Measurements from ENCODE around the gene DOCK3. TPM values are rescaled to one million over a fixed set of nuclear protein-coding genes. Genes with fewer than 3 reads are reported as not detected.
"Not testable (repeated sequence)": the region's sequence is repeated elsewhere in the genome, so short reads cannot be mapped to it uniquely, and the experiment has no call there.

The DOCK3 gene
- total RNA-seq, 1 donor from 2014 or later = 0.51 TPM

GRCh38 chr3:51110586-51110985 lies 435.9 kb downstream of the DOCK3 start:
- DNase-seq = no peak

DNA sequence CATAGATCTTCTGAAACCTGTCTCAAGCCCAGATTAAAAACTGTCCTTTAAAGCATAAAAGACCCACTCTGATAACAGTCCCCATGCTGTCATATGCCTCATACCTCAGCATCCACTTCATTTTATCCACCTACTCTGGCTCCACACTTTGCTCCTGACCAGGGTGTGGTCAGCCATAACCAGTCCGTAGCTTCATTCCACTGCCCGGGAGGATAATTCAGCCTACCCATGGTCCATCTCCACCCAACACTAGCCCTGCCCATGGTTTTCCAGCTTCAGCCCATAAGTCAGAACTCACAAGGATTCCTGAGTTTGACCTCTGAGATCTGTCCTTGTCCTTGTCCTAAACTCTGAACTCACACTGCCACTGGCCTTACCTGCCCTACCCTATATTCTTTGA lies 448.2 kb downstream of the DOCK3 start:
- DNase-seq = no peak

- no peak for DNase-seq
These were observed 448.8 kb downstream of the DOCK3 start for GRCh38 chr3:51123531-51123930.

DNA sequence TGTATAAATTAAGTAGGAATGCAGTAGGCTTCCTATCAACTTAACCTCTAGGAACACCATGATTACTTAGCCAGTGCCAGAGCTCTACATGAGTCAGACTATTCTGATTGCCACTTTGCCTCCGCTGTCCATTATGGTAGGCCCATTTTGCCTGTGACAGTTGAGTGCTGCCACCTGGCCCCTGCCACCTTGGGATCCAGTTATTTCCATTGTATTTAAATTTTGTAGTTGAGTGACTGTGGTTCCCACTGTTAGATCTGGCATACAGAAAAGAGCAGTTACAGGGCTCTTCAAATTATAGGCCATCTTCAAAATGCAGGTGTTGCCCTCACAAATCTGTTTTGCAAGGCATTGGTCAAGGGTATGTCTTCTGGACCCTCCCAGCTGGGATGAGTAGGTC lies 456.9 kb downstream of the DOCK3 start:
- DNase-seq = not testable (repeated sequence)

GRCh38 chr3:51137715-51138114 lies 463.0 kb downstream of the DOCK3 start:
- no peak for DNase-seq

DNA sequence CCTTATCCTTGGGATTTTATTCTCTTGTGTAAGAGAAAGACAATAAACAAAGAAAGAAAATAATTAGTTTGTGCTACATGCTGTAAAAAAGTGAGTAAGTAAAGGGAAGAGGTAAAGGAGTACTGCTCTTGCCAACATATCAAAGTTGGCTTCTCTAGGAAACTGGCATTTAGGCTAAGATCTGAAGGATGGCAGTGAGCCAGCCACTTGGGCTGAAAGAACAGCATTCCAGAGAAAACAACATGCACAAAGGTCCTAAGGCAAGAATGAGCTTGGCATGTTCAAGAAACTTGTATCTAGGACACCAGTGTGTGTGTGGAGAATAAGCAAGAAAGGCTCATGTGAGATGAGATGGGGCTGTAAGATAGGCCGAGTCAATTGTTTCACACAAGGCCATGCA lies 464.9 kb downstream of the DOCK3 start:
- DNase-seq = no peak

- no peak for DNase-seq
These were observed 466.8 kb downstream of the DOCK3 start for GRCh38 chr3:51141573-51141972.

- no peak for DNase-seq
These were observed 471.3 kb downstream of the DOCK3 start for GRCh38 chr3:51145811-51146585.

DNA sequence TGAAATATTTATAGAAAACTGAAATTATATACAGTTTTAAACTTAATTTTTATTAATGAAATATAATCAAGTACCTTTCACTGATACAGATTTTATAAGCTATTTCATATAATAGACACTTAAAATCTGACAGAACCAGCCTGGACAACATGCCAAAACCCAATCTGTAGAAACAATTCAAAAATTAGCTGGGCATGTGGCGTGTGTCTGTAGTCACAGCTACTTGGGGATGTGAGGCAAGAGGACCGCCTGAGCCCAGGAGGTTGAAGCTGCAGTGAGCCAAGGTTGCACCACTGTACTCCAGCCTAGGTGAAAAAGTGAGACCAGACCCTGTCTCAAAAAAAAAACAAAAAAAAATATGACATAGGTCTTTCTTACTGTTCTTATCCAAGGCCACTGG lies 472.1 kb downstream of the DOCK3 start:
- no peak for DNase-seq

DNA sequence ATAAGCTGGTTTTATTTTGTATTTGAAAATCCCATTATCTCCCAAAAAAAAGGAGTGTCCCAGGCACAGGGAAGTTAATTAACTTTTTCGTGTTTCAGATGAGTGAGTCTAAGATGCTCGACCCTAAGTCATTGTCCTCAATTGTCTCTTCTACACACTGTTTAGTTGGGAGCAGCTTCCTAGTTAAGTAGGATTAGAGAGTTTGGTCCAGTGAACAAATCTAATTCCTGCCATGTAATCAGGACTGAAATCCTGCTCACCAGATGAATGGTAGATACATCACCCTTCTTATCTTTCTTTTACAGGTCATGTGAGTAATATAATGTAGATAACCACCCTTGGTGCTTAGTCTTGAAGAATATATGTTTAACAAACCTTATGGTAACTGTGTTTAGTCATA lies 481.4 kb downstream of the DOCK3 start:
- no peak for DNase-seq

GRCh38 chr3:51163051-51163450 lies 488.3 kb downstream of the DOCK3 start:
- DNase-seq = no peak

GRCh38 chr3:51173518-51174271 lies 499.0 kb downstream of the DOCK3 start:
- no peak for DNase-seq

DNA sequence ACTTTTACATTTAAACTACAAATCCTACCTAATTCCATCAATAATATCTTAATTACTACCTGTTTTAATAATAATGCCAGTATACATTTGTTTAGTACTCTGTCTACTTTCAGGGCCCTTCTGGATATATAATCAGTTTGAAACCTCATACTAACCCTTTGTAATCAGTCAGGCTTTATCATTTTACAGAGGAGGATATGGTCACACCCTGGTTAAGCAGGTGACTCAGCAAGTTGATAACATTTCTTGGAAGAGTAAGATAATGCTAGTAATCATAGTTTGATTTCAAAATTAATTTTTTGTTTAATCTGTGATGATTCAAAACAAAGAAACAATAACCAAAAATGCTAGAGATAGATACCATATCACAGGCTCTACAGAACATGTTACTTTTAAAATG lies 502.2 kb downstream of the DOCK3 start:
- no peak for DNase-seq

DNA sequence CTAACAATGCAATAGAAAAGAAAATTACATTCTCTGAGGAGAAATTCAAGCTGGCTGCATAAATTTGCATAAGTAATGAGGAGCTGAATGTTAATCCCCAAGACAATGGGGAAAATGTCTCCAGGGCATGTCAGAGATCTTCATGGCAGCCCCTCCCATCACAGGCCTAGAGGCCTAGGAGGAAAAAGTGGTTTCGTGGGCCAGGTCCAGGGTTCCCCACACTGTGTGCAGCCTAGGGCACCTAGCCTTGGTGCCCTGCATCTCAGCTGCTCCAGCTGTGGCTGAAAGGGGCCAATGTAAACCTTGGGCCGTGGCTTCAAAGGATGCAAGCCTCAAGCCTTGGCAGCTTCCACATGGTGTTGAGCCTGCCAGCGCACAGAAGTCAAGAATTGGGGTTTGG lies 511.7 kb downstream of the DOCK3 start:
- not testable (repeated sequence) for DNase-seq

- no peak for DNase-seq
These were observed 515.5 kb downstream of the DOCK3 start for GRCh38 chr3:51190199-51190598.

DNA sequence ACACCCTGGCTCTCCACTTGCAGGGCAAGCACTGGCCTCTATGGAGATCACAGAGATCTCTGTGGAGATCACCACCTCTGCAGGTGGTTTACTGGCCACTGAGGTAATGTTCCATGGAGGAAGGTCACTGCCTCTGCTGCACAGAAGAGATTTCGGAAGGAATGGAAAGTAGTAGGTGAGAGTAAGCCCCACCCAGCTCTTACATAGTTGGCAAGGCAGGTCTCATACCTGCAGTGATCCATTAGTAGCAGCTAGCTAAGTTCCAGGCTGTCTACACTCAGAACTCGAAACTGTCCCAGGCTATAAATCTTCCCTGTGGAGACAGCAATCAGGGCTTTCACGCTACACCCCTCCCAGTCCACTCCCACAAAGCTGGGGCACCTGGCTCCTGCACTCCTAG lies 516.1 kb downstream of the DOCK3 start:
- DNase-seq = no peak

- DNase-seq = no peak
These were observed 517.0 kb downstream of the DOCK3 start for GRCh38 chr3:51191768-51192167.

- DNase-seq = no peak
These were observed 523.8 kb downstream of the DOCK3 start for GRCh38 chr3:51198477-51198876.

DNA sequence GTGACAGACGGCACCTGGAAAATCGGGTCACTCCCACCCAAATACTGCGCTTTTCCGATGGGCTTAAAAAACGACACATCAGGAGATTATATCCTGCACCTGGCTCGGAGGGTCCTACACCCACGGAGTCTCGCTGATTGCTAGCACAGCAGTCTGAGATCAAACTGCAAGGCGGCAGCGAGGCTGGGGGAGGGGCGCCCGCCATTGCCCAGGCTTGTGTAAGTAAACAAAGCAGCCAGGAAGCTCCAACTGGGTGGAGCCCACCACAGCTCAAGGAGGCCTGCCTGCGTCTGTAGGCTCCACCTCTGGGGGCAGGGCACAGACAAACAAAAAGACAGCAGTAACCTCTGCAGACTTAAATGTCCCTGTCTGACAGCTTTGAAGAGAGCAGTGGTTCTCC lies 524.6 kb downstream of the DOCK3 start:
- DNase-seq = not testable (repeated sequence)

GRCh38 chr3:51216291-51216690 lies 541.6 kb downstream of the DOCK3 start:
- no peak for DNase-seq

DNA sequence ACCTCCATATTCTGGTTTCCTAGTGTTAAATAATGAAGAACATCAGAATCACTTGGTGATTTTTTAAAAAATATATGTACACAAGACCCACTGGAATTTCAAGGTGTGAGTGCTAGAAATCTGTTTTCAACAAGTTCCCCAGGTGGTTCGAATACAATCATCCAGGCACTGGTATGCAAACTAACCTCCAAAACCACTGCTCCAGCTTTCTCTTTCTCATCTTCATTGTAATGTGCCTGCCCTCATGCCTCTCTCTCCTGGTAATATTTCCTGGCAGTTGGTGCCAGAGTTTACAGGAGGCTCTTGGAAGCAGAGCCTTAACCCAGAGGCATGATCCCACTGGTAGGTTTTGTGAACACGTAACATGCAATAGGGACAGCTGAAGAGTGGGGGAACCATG lies 547.2 kb downstream of the DOCK3 start:
- DNase-seq = no peak

DNA sequence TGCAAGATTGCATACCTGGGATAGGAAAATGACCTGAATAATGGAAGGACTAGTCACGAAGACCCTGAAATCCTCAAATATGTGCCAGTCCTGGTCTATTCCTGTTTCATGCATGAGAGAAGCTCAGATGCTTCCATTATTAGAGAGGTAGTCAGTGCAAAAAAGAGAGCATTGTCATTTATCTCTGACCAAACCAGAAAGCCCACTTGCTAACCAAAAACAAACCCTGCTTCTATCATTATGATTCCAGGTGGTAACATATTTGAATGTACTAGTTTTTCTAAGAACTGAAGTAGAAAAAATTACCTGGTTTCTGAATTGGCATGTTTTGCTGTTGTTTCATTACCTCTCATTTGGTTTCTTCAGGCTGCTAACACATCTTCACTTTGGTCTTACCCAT lies 549.6 kb downstream of the DOCK3 start:
- DNase-seq = no peak

DNA sequence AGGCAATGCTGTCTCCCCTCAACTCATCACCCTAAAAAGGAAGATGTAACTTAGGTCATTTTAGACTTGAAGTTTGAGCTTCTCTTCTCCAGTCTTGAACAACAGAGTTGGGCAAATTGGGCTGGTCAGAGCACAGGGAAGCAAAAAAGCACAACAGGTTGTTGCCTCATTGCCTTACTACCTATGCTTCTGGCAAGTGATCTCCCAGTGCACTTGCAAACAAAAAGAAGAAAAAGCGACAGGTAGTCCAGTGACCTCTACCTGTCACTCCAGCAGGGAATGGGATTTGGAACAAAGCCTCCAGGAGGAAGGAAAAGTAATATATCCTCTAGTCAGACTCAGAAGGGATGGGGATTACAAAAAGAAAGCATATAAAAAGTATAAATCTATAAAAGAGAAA lies 550.1 kb downstream of the DOCK3 start:
- DNase-seq = no peak

- no peak for DNase-seq
These were observed 568.2 kb downstream of the DOCK3 start for GRCh38 chr3:51242939-51243338.

All from tongue (tissue), 2 donors.